ENCODE results near the gene BICRAL.
"Not testable (repeated sequence)": the region's sequence is repeated elsewhere in the genome, so short reads cannot be mapped to it uniquely, and the experiment has no call there.

The BICRAL gene

GRCh38 chr6:42790549-42791181, 8.8 kb downstream of the BICRAL start:
- peak; percentile 70 for DNase-seq (ENCODE audit: low spot score)

GRCh38 chr6:42791706-42792320, 10.0 kb downstream of the BICRAL start:
- DNase-seq (ENCODE audit: low spot score): peak; percentile 24

GRCh38 chr6:42795651-42796050, 13.8 kb downstream of the BICRAL start:
- DNase-seq (ENCODE audit: low spot score): no peak

- no peak for DNase-seq (ENCODE audit: low spot score)
Observed at GRCh38 chr6:42796171-42796570, 14.3 kb downstream of the BICRAL start.

- DNase-seq (ENCODE audit: low spot score): not testable (repeated sequence)
Observed at GRCh38 chr6:42797696-42798095, 15.8 kb downstream of the BICRAL start.

- no peak for DNase-seq (ENCODE audit: low spot score)
Observed at GRCh38 chr6:42805297-42805861, 23.5 kb downstream of the BICRAL start.

- not testable (repeated sequence) for DNase-seq (ENCODE audit: low spot score)
Observed at GRCh38 chr6:42806359-42806758, 24.5 kb downstream of the BICRAL start.

GRCh38 chr6:42808492-42809483, 26.9 kb downstream of the BICRAL start:
- no peak for DNase-seq (ENCODE audit: low spot score)

GRCh38 chr6:42813074-42813645, 31.3 kb downstream of the BICRAL start:
- no peak for DNase-seq (ENCODE audit: low spot score)

GRCh38 chr6:42813906-42814444, 32.1 kb downstream of the BICRAL start:
- DNase-seq (ENCODE audit: low spot score): no peak

- not testable (repeated sequence) for DNase-seq (ENCODE audit: low spot score)
Observed at GRCh38 chr6:42815726-42816125, 33.9 kb downstream of the BICRAL start.

GRCh38 chr6:42817907-42818306, 36.1 kb downstream of the BICRAL start:
- DNase-seq (ENCODE audit: low spot score): no peak

GRCh38 chr6:42818416-42818815, 36.6 kb downstream of the BICRAL start:
- no peak for DNase-seq (ENCODE audit: low spot score)

GRCh38 chr6:42818878-42819277, 37.0 kb downstream of the BICRAL start:
- no peak for DNase-seq (ENCODE audit: low spot score)

GRCh38 chr6:42819803-42820511, 38.1 kb downstream of the BICRAL start:
- DNase-seq (ENCODE audit: low spot score): no peak

GRCh38 chr6:42820512-42821340, 38.9 kb downstream of the BICRAL start:
- DNase-seq (ENCODE audit: low spot score): peak; percentile 31

- no peak for DNase-seq (ENCODE audit: low spot score)
Observed at GRCh38 chr6:42821341-42821668, 39.5 kb downstream of the BICRAL start.

- DNase-seq (ENCODE audit: low spot score): no peak
Observed at GRCh38 chr6:42821846-42822245, 40.0 kb downstream of the BICRAL start.

GRCh38 chr6:42829561-42830092, 47.8 kb downstream of the BICRAL start:
- no peak for DNase-seq (ENCODE audit: low spot score)

- DNase-seq (ENCODE audit: low spot score): no peak
Observed at GRCh38 chr6:42831237-42831636, 49.4 kb downstream of the BICRAL start.
